Suprapubic skin (tissue), 4 donors: ENCODE measurements around the gene SPTLC3.

Experiments used
- EP300 ChIP-seq: sonication (generic); formaldehyde crosslinking; IDR thresholded peaks from one replicate; pipeline ENCODE4 v1.6.1; 2017; ENCODE audit warnings: antibody characterized with exemption
- POLR2A ChIP-seq, 2 donors: fragments of 450-650 bp; IDR thresholded peaks; one replicate each; pipeline ENCODE4 v1.6.1; 2017; ENCODE audit warnings: antibody characterized with exemption in 2 of 2, mild to moderate bottlenecking in 2 of 2, moderate library complexity in 2 of 2
- POLR2AphosphoS5 ChIP-seq, 3 donors: sonication (generic); formaldehyde crosslinking; IDR thresholded peaks; one replicate each; pipeline ENCODE4 v1.6.1; 2017; ENCODE audit warnings: antibody characterized with exemption in 3 of 3
- TF ChIP-seq, protein P1 (sequence below), 2 donors: fragments of 200-600 bp in 1 of 2; fragments of 450-650 bp in 1 of 2; sonication (generic) in 1 of 2; IDR thresholded peaks; one replicate each; pipeline ENCODE4 v1.5.1; 2016 to 2019; ENCODE audit warnings: antibody characterized with exemption in 2 of 2, mild to moderate bottlenecking in 1 of 2, moderate library complexity in 1 of 2

DNA sequence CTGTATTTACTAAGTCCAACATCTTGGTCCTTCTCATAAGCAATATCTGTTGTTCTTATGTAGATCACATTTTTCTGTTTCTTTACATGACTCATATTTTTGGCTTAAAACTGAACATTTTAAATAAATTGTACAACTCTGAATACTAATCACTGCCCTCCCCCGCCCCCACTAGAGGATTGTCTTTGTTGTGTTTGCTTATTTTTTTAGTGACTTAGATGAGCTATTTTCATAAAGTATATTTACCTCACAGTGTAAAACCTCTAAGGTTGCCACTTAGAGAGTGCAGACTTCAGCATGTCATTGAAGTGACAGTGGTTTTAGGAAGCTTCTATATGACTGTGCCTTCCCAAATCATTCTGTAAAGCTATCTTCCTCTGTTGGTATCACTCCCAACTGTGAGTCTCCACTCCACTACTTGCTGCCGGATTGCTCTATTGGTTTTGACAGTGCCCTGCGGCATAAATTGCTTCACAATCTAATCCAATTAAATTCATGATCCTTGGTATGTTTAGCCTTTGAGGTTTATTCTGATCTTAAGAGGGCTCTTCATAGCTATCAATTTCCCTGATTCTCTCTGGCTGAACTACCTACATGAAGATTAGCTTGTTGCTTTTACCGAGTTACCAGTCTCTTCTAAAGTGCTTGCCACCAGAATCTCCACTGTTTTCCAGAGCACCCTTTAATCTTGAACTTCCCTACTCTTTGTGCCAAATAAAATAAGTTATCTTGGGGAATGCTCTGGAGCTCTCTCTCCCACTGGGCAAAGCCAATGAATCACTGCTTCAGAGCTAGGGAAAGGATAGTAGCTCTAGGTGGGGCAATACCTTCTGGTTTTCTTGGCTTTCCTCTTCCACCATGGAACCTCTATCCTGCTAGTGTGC is 33.0 kb downstream of the SPTLC3 start:
- TF ChIP-seq POLR2A (IDR thresholded peaks at IDR 0.05) (no peak), EP300 (no peak), POLR2AphosphoS5 (IDR thresholded peaks at IDR 0.05) (no peak)
- TF ChIP-seq, protein P1, sequence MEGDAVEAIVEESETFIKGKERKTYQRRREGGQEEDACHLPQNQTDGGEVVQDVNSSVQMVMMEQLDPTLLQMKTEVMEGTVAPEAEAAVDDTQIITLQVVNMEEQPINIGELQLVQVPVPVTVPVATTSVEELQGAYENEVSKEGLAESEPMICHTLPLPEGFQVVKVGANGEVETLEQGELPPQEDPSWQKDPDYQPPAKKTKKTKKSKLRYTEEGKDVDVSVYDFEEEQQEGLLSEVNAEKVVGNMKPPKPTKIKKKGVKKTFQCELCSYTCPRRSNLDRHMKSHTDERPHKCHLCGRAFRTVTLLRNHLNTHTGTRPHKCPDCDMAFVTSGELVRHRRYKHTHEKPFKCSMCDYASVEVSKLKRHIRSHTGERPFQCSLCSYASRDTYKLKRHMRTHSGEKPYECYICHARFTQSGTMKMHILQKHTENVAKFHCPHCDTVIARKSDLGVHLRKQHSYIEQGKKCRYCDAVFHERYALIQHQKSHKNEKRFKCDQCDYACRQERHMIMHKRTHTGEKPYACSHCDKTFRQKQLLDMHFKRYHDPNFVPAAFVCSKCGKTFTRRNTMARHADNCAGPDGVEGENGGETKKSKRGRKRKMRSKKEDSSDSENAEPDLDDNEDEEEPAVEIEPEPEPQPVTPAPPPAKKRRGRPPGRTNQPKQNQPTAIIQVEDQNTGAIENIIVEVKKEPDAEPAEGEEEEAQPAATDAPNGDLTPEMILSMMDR (IDR thresholded peaks at IDR 0.05) = no peak
